ENCODE data around the gene ATP9A.

ATP9A gene

GRCh38 chr20:51549474-51549873 lies 218.7 kb downstream of the ATP9A start:
- no peak for DNase-seq (ENCODE audit: low read depth)

- DNase-seq (ENCODE audit: low read depth) = no peak
Observed at GRCh38 chr20:51547951-51548350, 220.2 kb downstream of the ATP9A start.
